HG03469 (cell line): ENCODE data around the gene LAPTM5.
"Not testable (repeated sequence)": the region's sequence is repeated elsewhere in the genome, so short reads cannot be mapped to it uniquely, and the experiment has no call there.

Experiments used
- ATAC-seq: cut with Tn5 transposase; IDR thresholded peaks from one replicate; pipeline ENCODE4 v1.9.1; 2021; ENCODE audit warnings: mild to moderate bottlenecking, moderate library complexity, moderate number of reproducible peaks; ENCODE audit not compliant: unreplicated experiment

Gene LAPTM5

DNA sequence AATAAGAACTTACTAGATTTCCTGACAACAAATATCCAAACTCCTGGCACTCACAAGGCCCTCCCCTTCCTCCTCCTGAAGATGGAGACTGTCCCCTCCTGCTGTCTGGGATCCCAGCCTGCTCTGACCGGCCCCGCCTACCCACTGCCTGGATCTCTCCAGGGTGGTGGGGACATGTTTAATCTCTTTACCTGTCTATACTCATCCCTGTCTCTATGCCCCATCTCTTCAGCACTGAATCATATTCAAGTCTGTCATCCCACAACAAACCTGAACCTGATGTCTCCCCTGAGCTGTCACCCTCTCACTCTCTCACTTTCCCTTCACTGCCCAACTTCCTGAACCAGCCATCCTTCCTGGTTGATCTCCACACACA is 56.3 kb downstream of the LAPTM5 start:
- ATAC-seq: no peak

- no peak for ATAC-seq
Observed at GRCh38 chr1:30700528-30701257, 56.9 kb downstream of the LAPTM5 start.

- no peak for ATAC-seq
Observed at GRCh38 chr1:30699762-30700161, 57.8 kb downstream of the LAPTM5 start.

DNA sequence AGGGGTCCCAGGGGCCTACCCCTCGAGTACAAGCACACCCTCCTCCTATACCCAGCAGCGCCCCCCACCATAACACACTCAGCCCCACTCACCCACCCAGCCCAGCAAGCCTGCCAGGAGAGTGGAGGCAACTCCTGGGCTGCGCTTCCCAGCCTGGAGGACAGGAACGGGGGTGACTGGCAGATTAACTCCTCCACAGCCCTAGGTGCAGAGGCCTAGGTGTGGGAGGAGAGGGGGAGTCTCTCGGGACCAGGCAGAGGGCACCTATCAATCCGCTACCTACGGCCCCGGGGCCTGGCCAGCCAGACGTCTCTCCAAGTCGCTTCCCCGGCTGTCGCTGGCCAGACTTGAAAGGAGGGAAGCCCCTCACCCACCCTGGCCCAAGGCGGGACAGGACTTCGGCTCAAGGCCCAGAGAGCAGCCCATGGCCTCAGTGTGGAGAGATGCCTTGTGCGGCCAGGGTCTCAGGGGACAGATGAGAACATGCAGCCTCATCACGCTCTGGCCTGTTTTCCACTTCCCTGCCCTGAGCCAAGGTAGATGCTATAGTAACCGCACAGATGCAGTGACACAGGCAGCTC is 59.1 kb downstream of the LAPTM5 start:
- ATAC-seq: no peak

DNA sequence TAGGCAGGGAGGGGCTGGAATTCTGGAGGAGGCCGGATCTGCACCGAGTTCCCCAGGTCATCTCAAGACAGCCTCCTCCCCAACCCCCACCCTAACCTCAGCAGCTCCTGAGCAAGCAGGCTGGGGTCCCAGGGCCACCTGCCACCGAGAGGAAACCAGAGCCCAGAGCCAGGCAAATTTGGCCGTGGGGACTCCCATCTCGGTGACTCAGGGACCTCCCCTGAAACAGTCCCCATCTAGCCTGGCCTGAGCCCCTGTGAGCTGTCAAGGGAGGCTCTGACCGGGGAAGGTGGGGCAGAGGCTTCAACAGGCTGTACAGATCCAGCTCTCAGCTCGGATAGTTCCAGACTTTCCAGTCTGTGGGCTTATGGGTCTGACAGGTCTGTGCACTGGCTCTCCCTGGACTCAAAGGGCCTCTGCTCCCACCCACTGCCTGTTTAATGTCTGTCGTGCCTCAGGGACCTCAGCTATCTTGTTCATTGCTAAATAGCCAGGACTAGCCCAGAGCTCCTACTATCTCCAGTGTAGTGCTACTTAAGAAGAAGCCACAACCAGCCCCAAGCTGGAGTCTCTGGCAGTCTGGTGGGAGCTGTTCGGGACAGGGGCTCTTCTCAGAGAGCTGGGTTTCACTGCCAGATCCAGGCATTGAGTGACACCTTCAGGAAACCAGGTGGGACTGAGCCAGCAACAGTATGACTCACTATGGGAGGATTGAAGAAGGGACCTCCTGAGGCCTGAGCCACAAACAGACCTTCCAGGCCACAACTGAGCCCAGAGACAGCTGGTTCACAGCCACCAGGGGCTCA is 59.8 kb downstream of the LAPTM5 start:
- no peak for ATAC-seq

DNA sequence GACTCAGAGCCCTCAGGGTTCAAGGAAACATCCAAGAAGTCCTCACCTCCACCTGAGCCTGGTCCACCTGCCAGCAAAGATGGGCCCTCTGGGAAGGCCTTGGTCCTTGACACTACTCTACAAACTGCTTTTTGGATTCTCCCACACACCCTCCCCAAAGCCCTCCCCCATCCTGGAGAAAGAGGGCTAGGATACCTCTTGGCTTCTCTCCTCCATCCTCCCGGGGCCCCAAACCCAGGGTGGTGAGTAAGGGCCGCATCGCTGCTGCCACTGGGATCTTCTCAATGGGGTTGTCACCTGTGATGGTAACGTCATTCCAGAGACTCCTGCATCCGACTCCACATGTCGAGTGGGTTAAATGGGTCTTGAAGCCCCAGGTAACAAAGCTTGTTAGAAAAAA is 60.7 kb downstream of the LAPTM5 start:
- no peak for ATAC-seq

DNA sequence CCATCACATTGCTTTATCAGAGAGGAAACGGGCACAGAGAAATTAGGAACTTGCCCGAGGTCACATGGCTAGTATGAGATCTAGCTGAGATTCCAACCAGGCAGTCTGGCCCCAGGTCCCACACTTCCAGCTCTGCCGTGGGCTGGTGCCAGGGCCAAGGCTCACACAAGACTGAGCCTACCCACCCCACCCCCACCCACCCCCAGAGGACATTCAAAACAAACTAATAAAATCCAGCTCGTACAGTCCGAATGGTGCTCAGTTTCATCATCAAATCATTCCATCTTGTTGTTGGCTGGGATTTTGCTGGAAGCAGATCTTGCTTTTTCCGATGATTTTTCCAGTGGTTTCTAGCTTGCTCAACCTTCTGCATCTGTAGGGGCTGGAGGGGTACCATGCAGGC is 62.1 kb downstream of the LAPTM5 start:
- ATAC-seq: no peak

GRCh38 chr1:30694280-30695175 is 63.0 kb downstream of the LAPTM5 start:
- no peak for ATAC-seq

- no peak for ATAC-seq
Observed at GRCh38 chr1:30693822-30694221, 63.8 kb downstream of the LAPTM5 start.

- no peak for ATAC-seq
Observed at GRCh38 chr1:30693366-30693765, 64.2 kb downstream of the LAPTM5 start.

- no peak for ATAC-seq
Observed at GRCh38 chr1:30692948-30693301, 64.6 kb downstream of the LAPTM5 start.

- ATAC-seq: no peak
Observed at GRCh38 chr1:30692201-30692947, 65.2 kb downstream of the LAPTM5 start.

- no peak for ATAC-seq
Observed at GRCh38 chr1:30691480-30691879, 66.1 kb downstream of the LAPTM5 start.

DNA sequence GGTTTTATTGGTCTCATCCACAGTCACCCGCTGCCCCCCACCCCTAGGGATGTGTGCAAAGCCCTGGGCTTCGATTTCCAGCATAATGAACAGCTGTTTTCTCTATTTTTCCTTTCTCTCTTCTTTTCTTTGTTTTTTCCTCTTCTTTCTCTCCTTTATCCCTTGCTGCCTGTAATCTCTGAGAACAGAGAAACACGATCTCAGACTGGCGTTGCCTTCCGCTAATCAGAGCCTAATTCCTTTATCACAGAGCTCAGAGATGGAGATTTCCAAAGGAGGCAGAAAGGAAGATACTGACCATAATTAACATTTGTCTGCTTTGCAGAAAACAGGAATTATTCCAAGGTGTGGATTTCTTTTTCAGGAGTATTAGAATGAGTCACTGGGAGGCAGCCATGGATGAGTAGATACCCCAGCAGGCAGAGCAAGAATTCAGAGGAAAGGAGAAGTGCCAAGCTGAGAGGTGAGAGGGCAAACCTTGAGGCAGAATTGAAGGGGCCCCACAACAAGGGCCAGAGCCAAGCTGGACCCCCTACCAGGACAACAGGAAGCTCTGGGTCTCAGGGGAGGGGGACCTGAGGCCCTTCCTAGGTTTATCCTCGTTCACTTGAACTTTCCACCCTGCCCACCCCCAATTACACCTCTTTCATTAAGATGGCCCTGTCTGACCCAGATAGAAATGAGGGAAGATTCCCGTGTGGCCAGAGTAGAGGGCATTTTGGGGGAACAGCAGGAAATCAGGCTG is 67.5 kb downstream of the LAPTM5 start:
- no peak for ATAC-seq

- ATAC-seq: no peak
Observed at GRCh38 chr1:30688920-30689794, 68.4 kb downstream of the LAPTM5 start.

DNA sequence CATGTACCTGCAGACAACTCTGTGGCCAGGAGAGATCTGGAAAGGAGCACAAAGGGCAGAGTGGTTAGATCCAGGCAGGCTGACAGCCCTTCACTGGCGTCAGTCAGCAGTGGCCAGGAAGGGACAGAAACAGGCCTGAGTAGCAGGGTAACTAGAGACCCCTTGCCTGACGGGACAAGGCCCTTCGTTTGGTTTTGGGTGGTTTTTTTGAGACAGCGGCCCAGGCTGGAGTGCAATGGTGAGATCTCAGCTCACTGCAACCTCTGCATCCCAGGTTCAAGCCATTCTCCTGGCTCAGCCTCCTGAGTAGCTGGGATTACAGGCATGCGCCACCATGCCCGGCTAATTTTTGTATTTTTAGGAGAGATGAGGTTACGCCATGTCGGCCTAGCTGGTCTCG is 69.1 kb downstream of the LAPTM5 start:
- ATAC-seq: not testable (repeated sequence)

- ATAC-seq: no peak
Observed at GRCh38 chr1:30687886-30688285, 69.7 kb downstream of the LAPTM5 start.

- ATAC-seq: no peak
Observed at GRCh38 chr1:30686236-30686935, 71.2 kb downstream of the LAPTM5 start.
